Fibroblast of gingiva (primary cell): ENCODE measurements around the gene ALG12.
"Not testable (repeated sequence)": the region's sequence is repeated elsewhere in the genome, so short reads cannot be mapped to it uniquely, and the experiment has no call there.

Experiments
- DNase-seq: peaks from one replicate; pipeline ENCODE4 v3.0.0-alpha.2; 2011; ENCODE audit warnings: low read depth

Gene ALG12

DNA sequence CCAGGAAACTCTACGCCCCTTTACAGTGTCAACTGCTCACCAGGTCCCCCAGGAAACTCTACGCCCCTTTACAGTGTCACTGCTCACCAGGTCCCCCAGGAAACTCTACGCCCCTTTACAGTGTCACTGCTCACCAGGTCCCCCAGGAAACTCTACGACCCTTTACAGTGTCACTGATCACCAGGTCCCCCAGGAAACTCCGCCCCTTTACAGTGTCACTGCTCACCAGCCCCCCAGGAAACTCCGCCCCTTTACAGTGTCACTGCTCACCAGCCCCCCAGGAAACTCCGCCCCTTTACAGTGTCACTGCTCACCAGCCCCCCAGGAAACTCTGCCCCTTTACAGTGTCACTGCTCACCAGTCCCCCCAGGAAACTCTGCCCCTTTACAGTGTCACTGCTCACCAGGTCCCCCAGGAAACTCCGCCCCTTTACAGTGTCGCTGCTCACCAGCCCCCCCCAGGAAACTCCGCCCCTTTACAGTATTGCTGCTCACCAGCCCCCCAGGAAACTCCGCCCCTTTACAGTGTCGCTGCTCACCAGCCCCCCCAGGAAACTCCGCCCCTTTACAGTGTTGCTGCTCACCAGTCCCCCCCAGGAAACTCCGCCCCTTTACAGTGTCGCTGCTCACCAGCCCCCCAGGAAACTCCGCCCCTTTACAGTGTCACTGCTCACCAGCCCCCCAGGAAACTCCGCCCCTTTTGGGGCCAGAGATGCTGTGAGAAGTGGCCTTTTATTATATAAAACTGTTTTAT lies 27.0 kb upstream of the ALG12 start:
- DNase-seq: not testable (repeated sequence)

DNA sequence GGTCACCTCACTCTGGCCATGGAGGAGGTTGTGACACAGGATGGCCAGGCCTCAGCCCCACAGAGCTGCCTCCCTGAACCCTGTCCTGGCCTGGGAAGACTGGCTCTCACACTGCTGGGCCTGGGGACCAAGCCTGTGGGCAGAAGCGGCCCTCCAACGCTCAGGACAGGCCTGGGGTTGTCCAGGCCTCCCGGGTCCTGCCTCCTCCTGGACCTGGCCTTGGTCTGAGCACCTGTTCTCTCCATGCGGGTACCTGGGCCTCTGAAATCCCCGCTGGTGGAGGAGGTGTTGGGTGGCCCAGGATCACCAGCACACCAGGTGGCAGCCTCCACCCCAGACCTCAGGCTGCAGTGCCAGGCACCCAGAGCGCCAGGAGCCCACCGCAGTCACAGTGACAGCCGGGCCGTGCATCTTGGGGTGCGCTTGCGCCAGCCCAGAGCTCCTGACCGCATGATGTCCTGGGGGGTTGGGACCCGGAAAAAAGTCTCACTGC lies 26.2 kb upstream of the ALG12 start:
- DNase-seq: no peak

DNA sequence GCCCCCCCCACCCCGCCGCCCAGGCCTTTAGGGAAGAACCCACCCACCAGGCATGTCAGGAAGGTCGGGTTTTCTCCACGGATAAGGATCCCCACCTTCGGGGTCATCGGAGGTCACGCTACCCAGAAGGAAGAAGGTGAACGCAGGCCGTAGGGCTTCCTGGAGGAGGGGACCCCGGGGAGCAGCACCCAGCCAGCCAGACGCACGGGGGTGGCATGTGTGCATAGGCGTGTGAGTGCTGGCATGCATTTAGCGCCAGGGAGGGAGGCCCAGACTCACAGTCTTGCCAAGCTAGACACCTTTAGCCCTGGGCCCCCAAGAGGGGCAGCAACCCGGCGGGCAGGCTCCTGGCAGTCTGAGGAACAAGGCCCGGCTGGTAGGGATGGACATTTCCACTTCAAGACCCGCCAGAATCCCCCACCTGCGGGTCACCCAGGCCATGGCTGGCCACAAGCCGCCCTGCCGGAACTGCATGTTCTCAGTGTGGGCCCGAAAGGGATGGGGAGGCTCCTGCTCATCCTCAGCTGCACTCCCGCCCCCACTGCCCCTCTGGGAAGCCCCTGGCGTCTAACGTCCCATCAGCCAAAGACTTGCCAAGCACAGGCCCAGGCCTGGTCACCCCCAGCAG lies 25.6 kb upstream of the ALG12 start:
- DNase-seq: no peak

DNA sequence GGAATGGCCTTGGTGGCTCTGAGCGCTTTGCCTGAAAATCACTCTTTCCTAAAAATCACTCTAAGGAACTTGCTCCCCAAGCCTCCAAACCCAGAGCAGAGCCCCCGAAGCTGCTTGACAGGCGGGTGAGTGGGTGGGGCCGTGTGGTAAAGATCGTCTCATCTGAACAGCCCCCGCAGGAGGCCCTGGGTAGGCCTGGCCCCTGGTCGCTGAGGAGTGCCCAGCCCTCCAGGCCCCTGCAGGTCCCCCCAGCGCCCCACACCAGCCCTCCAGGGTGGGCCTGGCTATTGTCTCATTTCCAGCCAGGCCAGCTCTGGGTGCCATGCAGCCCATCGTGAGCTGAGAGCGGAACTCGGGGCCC lies 25.1 kb upstream of the ALG12 start:
- no peak for DNase-seq

DNA sequence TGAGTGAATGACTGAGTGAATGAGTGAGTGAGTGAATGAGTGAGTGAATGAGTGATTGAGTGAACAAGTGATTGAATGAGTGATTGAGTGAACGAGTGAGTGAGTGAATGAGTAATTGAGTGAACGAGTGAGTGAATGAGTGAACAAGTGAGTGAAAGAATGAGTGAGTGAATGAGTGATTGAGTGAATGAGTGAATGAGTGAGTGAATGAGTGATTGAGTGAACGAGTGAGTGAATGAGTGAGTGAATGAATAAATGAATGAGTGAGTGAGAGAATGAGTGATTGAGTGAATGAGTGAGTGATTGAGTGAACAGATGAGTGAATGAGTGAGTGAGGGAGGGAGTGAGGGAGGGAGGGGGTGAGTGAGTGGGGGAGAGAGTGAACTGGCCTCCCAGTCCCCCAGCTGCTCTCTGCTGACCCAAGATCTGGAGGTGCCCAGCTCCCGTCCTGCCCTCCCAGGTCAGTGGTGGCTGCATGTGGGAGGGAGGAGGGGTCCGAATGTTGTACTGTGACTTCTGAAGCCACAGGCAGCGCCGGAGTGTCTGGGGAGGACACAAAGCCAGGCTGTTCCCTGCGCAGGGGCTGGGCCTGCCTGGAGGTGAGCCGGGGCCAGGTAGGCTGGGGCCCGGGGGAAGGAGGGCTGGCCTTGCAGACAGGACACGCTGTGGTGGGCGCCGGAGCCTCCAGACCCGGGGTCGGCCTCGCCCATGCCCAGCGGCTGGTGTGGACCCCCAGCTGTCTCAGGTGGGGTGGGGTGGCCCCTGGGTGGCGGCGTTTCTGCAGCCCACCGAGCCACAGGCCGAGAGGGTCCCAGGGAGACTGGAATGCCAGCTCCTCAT lies 24.5 kb upstream of the ALG12 start:
- DNase-seq: no peak

DNA sequence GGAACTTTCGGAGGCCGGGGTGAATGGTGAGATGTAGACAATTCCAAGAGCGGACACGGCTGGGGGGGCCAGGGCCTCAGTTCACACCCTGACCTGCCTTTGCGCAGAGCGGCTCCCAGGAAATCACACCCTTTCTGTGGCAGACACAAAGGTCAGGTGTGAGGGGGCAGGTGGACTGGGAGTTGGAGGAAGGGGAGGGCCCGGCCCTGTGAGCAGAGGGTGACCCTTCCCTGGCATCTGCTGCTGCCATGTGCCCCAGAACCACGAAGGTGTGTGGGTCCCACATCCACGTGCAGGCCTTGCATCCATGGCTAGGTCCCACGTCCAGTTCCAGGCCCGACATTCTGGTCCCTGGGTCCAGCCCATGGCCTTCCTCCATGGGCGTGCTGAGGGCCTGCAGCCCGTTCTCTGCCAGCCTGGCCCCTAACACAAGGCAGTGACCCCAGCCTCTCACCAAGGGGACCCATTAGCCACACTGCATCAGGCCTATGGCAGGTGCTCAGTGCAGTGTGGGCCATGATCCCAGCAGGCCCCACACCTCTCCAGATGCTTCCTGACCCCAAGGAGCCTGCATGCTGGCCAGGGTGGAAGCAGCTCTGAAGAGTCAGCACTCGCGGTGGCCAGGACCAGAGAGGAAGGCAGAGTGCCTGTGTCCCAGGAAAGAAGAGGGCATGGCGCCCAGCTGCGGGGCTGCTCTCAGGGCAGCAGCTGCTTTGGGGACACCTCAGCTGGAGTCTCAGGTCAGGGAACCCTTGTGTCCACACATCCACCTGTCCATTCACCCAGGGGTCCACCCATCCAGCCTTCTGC lies 23.5 kb upstream of the ALG12 start:
- no peak for DNase-seq

DNA sequence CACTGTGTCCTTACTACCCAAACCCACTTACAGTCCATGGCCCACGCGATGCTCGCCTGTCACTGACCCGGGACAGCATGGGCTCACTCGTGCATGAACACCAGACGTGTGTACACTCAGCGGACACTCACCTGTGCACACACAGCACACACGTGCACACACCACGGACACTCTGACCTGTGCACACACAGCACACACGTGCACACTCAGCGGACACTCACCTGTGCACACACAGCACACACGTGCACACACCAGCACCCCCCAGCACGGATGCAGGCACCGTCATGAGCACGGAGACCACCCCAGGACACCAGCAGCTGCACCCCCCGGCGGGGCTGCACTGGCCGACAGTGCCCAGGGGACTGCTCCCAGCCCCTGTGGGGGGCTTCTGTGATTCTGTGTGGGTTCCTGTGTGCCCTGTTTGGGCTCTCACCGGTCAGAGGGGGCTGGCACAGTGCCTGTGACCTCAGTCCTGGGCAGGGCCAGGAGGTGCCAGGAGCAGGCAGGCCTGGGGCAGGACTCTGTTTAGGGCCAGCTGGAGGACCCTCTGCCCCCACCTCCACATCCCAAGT lies 20.4 kb upstream of the ALG12 start:
- DNase-seq: no peak

DNA sequence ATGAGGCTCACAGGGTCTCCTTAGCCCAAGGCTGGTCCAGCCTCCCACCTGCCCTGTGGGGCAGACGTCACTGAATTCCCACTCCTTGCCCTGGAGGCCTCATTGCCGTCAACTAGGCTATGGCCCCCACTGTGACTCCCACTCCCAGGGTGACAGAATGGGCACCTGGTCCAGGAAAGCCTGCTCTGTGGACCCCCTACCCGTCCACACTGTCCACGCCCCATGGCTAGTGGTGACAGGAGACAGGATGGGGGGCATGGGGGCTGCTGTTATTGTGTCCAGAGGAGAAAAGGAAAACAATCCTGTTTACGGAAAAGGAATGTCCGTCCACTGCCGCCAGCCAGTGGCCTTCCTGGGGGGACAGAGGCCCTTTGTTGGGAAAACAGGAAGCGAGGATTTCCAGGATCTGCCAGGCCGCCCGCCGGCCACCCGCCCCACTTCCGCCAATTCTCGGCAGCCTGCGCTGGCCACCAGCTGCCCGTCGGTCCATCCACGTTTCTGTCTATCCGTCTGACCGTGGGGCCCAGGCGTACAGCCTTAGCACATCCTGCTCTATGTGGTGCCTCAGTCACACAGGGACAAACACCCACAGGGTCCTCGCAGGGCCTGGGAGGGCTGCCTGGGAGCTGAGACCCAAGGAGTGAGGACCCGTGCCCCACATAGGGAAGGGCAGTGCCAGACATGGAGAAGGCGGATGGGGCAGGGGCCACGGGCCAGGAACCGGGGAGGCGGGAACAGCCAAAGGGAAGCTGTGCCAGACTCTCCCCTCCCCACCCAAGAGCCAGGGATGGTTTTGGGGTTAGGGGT lies 19.7 kb upstream of the ALG12 start:
- DNase-seq: no peak

DNA sequence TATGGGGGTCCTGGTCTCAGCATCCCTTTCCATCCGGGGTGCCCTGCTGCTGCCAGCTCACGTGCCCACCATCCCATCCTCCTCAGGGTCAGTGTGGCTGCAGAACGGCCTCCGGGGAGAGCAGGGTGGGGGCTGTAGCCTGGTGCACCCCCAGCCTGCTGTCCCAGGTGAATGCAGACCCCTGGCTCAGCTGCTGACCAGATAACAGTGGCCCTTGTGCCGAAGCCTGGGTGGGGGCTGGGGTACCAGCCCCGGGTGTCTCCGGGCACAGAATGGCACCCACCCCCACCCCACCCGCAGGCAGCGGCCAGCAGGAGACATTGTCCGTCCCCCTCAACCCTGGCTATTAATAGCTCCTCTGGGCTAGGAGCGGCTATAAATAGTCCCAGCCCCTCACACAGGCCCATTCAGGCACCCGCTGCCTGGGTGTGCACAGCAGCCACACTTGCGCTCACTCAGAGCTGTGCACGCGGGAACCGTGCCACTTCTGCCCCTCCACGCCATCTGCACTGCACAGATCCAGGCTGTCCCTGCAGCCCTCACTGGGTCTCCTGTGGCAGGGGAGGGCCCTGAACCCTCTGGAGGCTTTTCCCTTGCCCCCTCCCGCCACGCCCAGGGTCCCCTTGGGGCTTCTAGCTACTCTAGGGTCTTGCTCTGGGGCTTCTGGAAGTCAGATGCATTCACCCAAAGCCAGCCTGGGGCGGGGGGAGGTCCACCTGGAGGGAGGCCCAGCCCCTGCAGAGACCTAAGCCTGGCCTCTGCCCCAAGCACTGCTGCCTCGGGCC lies 18.9 kb upstream of the ALG12 start:
- no peak for DNase-seq

DNA sequence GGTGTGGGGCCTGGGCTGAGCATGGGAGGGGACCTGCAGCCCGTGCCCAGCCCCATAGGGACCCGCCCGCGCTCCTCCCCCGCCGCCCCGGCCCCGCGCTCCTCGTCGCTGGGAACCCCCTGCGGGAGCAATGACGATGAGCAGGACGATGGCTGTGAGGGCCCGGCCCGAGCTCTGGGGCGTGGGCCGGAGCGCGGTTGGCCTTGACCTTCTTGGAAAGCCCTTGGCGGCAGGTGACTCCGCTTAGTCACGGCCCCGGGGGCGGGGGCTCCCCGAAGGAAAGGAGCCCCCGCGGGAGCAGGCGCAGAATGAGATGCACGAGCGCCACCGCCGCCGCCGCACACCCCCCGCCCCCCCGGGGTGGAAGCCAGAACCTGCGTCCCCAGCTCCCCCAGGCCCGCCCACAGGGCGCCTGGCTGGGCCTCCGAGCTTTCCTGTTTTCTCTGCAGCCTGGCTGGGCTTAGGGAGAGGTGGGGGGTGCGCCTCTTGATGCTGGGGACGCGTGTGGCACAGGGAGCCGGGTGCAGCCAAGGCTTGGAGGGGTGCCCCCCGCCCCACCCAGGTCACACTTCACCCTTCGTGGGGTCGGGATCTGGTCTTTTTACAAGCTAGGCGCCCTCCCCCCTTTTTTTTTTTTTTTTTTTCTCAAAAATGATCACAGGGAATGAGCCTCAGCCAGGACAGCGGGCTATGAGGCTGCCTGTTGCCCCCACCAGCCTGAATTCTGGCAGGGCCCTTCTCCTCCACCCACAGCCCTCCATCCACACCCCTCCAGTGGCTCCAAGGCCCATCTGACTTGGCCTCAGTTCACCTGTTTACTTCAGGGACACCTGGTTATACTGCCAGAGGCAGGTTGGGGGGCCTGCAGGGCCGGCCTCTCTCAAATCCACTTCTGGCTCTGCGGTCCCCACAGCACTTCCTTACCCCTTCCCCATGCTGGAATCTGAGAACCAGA lies 18.1 kb upstream of the ALG12 start:
- DNase-seq: peak; percentile 83

DNA sequence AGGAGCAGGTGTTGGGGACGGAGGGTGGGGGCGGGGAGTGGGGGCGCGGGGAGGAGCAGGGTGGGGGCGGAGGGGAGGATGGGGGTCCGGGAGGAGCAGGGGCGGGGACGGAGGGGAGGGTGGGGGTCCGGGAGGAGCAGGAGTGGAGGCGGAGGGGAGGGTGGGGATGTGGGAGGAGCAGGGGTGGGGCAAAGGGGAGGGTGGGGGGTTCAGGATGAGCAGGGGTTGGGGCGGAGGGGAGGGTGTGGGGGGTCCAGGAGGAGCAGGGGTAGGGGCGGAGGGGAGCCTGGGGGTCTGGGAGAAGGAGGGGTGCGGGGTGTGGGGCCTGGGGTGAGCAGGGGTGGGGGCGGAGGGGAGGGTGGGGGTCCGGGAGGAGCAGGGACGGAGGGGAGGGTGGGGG lies 17.3 kb upstream of the ALG12 start:
- DNase-seq: peak; percentile 47

DNA sequence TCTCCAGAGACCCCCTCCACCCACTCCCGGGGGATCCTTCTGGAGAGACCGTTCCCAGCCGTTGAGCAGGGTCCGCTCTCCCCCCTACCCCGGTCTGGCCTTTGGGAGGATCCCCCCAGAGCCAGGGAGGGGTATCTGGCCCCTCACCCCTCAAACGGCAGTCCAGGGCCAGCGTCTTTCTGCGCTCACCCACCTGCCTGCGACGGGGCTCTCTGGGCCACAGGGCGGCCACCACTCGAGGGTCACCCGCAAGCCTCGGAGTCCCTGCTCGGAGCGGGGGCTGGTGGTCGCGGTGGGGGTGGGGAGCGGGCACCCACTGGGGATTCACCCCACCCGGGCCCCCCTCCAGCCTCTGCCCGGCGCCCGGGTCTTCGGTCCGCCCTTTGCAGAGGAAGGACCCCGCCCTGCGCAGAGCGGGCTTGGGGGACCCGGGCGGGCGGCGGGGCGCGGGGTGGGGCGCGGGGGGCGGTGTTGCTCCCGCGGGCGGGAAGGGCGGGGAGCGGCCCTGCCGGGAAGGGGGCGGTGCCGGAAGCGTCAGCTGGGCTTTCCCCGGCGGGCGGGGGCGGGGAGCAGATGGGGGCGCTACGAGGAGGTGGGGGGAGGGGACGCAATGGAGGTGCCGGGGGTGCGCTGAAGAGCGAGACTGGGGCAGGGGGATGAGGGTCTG lies 16.8 kb upstream of the ALG12 start:
- peak; percentile 77 for DNase-seq

DNA sequence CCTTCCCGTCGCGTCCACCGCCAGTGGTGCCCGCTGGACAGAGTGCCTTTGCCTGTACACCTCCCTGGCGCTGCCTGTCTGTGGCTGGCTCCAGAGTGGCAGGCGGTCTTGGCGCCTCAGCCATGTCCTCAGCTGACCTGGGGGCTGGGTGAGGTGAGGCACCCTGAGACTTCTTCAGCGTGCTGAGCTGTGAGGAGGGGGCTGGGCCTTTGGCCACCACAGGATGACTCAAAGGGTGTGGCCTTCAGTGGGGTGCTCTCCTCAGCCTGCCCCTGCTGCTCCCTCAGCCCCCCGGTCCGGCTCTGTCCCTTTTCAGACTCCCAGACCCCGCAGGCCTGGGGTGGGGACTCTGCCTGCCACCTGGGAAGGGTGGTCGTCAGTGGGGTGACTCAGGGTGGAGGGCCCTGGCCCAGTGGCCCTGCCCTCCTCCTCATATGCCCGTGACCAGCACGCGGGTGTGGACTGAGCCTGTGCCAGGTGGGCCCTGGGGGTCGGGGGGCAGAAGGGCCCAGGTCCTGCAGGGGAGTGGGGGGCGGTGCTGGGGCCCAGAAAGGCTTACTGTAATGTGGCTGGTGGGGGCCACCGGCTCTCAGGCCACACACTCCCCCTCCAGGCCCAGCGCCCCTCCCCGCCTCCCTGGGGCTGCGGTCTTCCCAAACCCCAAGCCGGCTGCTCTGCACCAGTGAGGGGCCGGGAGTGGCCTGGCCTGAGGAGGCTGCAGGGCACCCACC lies 16.1 kb upstream of the ALG12 start:
- DNase-seq: peak; percentile 20

DNA sequence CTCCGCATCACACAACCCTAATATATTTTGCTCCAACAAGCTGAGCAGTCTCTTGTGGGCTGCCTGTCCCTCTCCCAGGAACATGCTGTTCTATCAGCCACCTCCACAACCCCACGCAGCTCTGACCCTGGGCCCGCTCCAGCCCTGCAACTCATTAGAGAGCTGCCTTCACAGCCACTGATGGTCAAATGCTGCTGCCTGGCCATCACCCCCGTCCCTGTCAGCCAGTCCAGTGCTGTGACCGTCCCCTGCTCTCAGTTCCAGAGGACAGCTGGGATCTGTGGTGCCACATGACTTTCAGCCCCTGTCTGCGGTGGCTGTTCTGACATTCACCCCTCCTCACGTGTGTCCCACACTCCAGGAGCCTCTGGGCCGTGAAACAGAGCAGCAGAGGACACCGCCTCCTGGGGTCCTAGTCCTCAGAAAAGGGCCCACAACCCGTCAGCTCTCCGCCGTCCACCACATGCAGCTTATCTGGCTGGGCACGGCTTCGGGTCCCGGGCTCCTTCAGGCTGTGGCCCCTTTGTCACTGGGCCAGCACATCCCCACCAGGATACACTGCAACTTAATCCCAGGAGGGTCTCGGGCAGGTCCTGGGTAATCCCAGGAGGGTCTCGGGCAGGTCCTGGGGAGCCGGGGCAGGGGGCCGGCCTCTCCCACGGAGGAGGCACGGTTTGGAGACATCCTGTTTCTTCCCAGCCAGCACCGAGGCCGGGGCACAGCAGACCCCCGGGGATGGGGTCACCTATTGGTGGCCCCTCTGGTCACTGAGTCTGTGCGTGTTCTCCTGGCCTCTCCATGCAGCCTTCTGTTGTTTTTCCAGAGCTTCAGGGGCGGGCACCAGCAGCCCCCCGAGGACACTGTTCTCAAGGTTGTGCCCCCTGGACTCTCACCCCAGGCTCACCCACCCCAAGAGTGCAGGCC lies 15.3 kb upstream of the ALG12 start:
- no peak for DNase-seq

DNA sequence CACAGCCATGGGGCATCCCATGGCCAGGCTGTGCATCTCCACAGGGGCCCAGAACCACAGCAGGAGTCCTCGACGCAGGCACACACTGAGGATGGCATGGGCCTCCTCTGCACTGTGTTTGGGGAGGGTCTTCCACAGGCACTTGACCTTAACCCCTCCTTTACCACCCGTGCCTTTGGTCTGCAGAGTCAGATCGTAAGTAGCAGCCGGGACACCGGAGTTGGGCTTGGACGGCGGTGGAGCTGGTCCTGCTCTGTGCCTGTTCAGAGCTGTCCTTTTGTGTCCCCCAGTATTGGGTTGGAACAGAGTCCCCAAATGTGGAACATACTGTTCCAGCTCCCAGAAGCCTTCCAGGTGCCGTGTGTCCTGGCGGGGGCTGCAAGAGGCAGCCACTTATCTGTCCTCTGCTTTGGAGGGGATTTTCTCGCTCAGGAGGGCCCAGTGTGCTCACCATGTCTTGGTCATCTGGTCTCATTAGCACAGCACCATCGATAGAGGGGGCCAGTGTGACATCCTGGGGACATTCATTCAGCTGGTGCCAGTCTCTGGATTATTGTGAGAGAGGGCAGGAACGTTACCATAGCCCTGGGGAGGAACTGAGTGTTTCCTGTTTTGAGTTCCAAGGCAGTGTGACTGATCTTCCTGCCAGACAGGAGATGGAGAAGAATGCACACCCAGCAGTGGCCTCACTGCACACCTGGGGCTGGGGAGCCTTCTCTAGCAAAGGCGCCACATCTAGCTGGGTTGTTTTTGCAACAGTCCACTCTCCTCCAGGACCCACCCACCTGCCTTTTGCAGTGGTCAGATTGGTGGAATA lies 12.6 kb upstream of the ALG12 start:
- DNase-seq: peak; percentile 65
